GM19099 (cell line): ENCODE results near the gene ACSF3.

Experiments
- POLR2A ChIP-seq: IDR thresholded peaks from 3 replicates; pipeline ENCODE4 v1.6.1; 2011; ENCODE audit warnings: low read depth; ENCODE audit not compliant: insufficient read length; ENCODE audit errors: extremely low read depth

Gene ACSF3

GRCh38 chr16:89078172-89078571 lies 15.5 kb upstream of the ACSF3 start:
- no peak for TF ChIP-seq POLR2A

GRCh38 chr16:89079434-89079980 lies 14.1 kb upstream of the ACSF3 start:
- TF ChIP-seq POLR2A = no peak

GRCh38 chr16:89080196-89080853 lies 13.3 kb upstream of the ACSF3 start:
- no peak for TF ChIP-seq POLR2A

- TF ChIP-seq POLR2A = no peak
Observed at GRCh38 chr16:89081556-89081955, 12.1 kb upstream of the ACSF3 start.

GRCh38 chr16:89084411-89084810 lies 9.2 kb upstream of the ACSF3 start:
- TF ChIP-seq POLR2A = no peak

- no peak for TF ChIP-seq POLR2A
Observed at GRCh38 chr16:89084814-89085612, 8.6 kb upstream of the ACSF3 start.

- TF ChIP-seq POLR2A = no peak
Observed at GRCh38 chr16:89085755-89086154, 7.9 kb upstream of the ACSF3 start.

- TF ChIP-seq POLR2A = no peak
Observed at GRCh38 chr16:89087922-89088497, 5.6 kb upstream of the ACSF3 start.

GRCh38 chr16:89089120-89089519 lies 4.5 kb upstream of the ACSF3 start:
- TF ChIP-seq POLR2A = no peak

- no peak for TF ChIP-seq POLR2A
Observed at GRCh38 chr16:89090182-89090630, 3.4 kb upstream of the ACSF3 start.

GRCh38 chr16:89090669-89091426 lies 2.8 kb upstream of the ACSF3 start:
- TF ChIP-seq POLR2A = no peak

- TF ChIP-seq POLR2A = no peak
Observed at GRCh38 chr16:89092013-89092412, 1.6 kb upstream of the ACSF3 start.

- no peak for TF ChIP-seq POLR2A
Observed at GRCh38 chr16:89094252-89094879, 714 bp downstream of the ACSF3 start.

GRCh38 chr16:89094880-89095258 lies 1.2 kb downstream of the ACSF3 start:
- no peak for TF ChIP-seq POLR2A

GRCh38 chr16:89095491-89095951 lies 1.9 kb downstream of the ACSF3 start:
- no peak for TF ChIP-seq POLR2A

- no peak for TF ChIP-seq POLR2A
Observed at GRCh38 chr16:89096042-89096717, 2.5 kb downstream of the ACSF3 start.
